Measurements from ENCODE around the gene LASP1. TPM values are rescaled to one million over a fixed set of nuclear protein-coding genes. Genes with fewer than 3 reads are reported as not detected.

Gene LASP1
- total and polyA plus RNA-seq, 2 of the 8 experiments (the other 6 are each of a cell fraction or from before 2014, with no cell fraction given), result 114 to 180 TPM

DNA sequence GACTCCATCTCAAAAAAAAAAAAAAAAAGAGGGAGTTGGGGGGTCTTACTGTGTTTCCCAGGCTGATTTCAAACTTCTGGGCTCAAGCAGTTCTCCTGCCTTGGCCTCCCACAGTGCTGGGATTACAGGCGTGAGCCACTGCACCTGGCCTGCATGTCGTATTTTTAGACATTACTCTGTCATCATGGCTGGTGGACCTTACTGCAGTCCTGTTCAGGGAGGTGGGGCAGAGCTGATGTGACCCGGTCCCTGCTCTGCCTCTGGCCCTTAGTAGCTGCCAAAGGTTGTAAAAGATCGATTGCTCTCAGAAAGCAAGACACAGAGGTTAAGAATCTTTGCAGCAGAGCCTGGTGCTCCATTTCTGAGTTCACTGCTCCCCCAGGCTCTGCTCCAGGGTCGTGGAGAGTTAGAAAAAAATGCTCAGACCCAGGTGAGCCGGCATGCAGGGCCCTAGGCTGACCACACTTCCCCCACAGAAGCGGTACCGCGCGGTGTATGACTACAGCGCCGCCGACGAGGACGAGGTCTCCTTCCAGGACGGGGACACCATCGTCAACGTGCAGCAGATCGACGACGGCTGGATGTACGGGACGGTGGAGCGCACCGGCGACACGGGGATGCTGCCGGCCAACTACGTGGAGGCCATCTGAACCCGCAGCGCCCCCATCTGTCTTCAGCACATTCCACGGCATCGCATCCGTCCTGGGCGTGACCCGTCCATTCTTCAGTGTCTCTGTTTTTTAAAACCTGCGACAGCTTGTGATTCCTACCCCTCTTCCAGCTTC, 48.5 kb downstream of the LASP1 start:
- H3K27ac ChIP-seq (ENCODE audit: low read depth, low read length), result no peak overlapping the region
- ChIA-PET POLR2A (ENCODE audit: partially characterized antibody) (interaction anchor here (0.9 to 14.4 kb wide), 5 partner anchors 10 to 67 kb away, joined by 3 to 98 read pairs (median 50); partner anchors contain the start of genes LASP1 and RPL23), CTCF (ENCODE audit: partially characterized antibody) (interaction anchor here (0.6 to 2.3 kb wide), 14 partner anchors 10 to 377 kb away, joined by 3 to 10 read pairs (median 3); partner anchors contain the start of genes LASP1 and RPL23)
- no peak overlapping the region for H2BK20ac ChIP-seq (ENCODE audit: low read length)
- H3K4me1 ChIP-seq (replicated peaks in 1 of 4; ENCODE audit: control insufficient read depth in 3 of 4, insufficient read depth in 4 of 4, low read length in 3 of 4), result peaks cover 0 to 8% (median 6%) of the 10 kb centered on the region in 4 experiments; a peak in 6 of 7 replicates
- H2BK5ac ChIP-seq (ENCODE audit: low read depth, low read length), result no peak overlapping the region
- no peak overlapping the region for H2AFZ ChIP-seq (ENCODE audit: low read length)
- no peak overlapping the region for H3K14ac ChIP-seq (ENCODE audit: insufficient read length)
- no peaks in the 10 kb centered on the region for H3K27me3 ChIP-seq (replicated peaks in 1 of 4; ENCODE audit: control insufficient read depth in 3 of 4, extremely low read depth in 1 of 4, insufficient read depth in 3 of 4, low read length in 3 of 4)
- H3K9ac ChIP-seq (replicated peaks in 1 of 4; ENCODE audit: extremely low read depth in 1 of 4, low read depth in 3 of 4, low read length in 3 of 4), result no peak overlapping the region
- FAIRE-seq (no peak), DNase-seq (ENCODE audit: low read depth in 1 of 2, low spot score in 2 of 2) (peak in 1 of 2 experiments; percentile 62)
- no peak overlapping the region for H3K18ac ChIP-seq (ENCODE audit: extremely low read depth, low read length)
- peaks cover 6 to 35% (median 26%) of the 10 kb centered on the region in 4 experiments; a peak in 7 of 8 replicates for H3K36me3 ChIP-seq (ENCODE audit: control insufficient read depth in 2 of 4, insufficient read depth in 4 of 4, low read length in 3 of 4)
- H4K8ac ChIP-seq (ENCODE audit: extremely low read depth, insufficient read depth, low read length), result no peak overlapping the region
- no peak overlapping the region for H2BK12ac ChIP-seq (ENCODE audit: low read depth, low read length)
- no peaks in the 10 kb centered on the region for H3K79me2 ChIP-seq (ENCODE audit: control insufficient read depth in 1 of 2, insufficient read depth in 2 of 2, low read length in 2 of 2)
- no peak overlapping the region for H3K56ac ChIP-seq (replicated peaks; ENCODE audit: insufficient read length, low read depth, low read length)
- no peak overlapping the region for H4K5ac ChIP-seq (ENCODE audit: insufficient read length, low read depth, low read length)
- H4K91ac ChIP-seq (replicated peaks; ENCODE audit: insufficient read length, low read length), result no peak overlapping the region
- H3K9me3 ChIP-seq (ENCODE audit: insufficient read depth in 2 of 2, low read depth in 1 of 2, low read length in 1 of 2), result no peaks in the 10 kb centered on the region
- no peak overlapping the region for H3K4me2 ChIP-seq (ENCODE audit: insufficient read depth in 1 of 2, low read depth in 2 of 2, low read length in 2 of 2)
- H4K20me1 ChIP-seq (replicated peaks in 1 of 2; ENCODE audit: control insufficient read depth in 1 of 2, insufficient read depth in 2 of 2, low read length in 2 of 2), result peaks cover 3 to 7% of the 10 kb centered on the region in 2 experiments
- no peaks in the 10 kb centered on the region for H3K79me1 ChIP-seq (ENCODE audit: low read depth, low read length)
- H2AK5ac ChIP-seq (ENCODE audit: low read depth, low read length), result no peak overlapping the region
- H2BK15ac ChIP-seq (ENCODE audit: low read length), result no peak overlapping the region
- WGBS, 2 experiments (ENCODE audit: extremely low coverage in 1 of 2, insufficient coverage in 1 of 2, insufficient read length in 1 of 2, insufficient replicate concordance in 2 of 2, low coverage in 1 of 2, low lambda C conversion rate in 2 of 2, missing lambda C conversion rate in 1 of 2), result 87% methylated on average over 36 of the region's 37 CpGs; no CpG with 5 or more reads in 1 of the 2 experiments
- H2BK120ac ChIP-seq (replicated peaks; ENCODE audit: low read depth, low read length), result no peak overlapping the region
- H3K4ac ChIP-seq (replicated peaks; ENCODE audit: insufficient read length, low read depth, low read length), result no peak overlapping the region
- no peaks in the 10 kb centered on the region for H3K23me2 ChIP-seq (ENCODE audit: low read depth, low read length)
- H3K23ac ChIP-seq (ENCODE audit: insufficient read length), result no peak overlapping the region
- no peak overlapping the region for H3K4me3 ChIP-seq (ENCODE audit: extremely low read depth in 1 of 4, insufficient read depth in 2 of 4, low read depth in 3 of 4, low read length in 4 of 4)
- TF ChIP-seq TEAD4 (IDR thresholded peaks at IDR 0.05; ENCODE audit: low read depth, low read length) (peak; percentile 73; the same call in 1 of the 2 replicates), RFX5 (IDR thresholded peaks at IDR 0.05; ENCODE audit: borderline replicate concordance, low read depth, low read length) (no peak), CTCF (IDR thresholded peaks at IDR 0.05; ENCODE audit: control extremely low read depth in 1 of 3, insufficient read depth in 1 of 3, low read depth in 1 of 3, low read length in 3 of 3) (peak; percentile 49 to 79 (median 59)), EGR1 (IDR thresholded peaks at IDR 0.05; ENCODE audit: borderline replicate concordance, low read depth, low read length) (no peak), SUZ12 (IDR thresholded peaks at IDR 0.05; ENCODE audit: low read length) (no peak), BRCA1 (IDR thresholded peaks at IDR 0.05; ENCODE audit: low read depth, low read length) (no peak), CEBPB (IDR thresholded peaks at IDR 0.05; ENCODE audit: low read depth, low read length) (no peak), ZNF274 (IDR thresholded peaks at IDR 0.05; ENCODE audit: borderline replicate concordance, extremely low read depth, low read length) (no peak), YY1 (IDR thresholded peaks at IDR 0.05; ENCODE audit: low read depth, low read length) (no peak), JUND (IDR thresholded peaks at IDR 0.05; ENCODE audit: low read length) (no peak)

Data from H1 (cell line).